K562 (cell line): ENCODE measurements around the gene OR14A16. TPM values are rescaled to one million over a fixed set of nuclear protein-coding genes. Genes with fewer than 3 reads are reported as not detected.

ENCODE experiments used
- CBFA2T2 ChIP-seq: fragments of 450-650 bp; conservative IDR thresholded peaks from 2 replicates; pipeline ENCODE4 v1.6.1; 2017; ENCODE audit warnings: mild to moderate bottlenecking
- KAT7 ChIP-seq: sonication (generic); formaldehyde crosslinking; IDR thresholded peaks from 2 replicates; pipeline ENCODE4 v1.8.0; 2022; ENCODE audit warnings: missing genetic modification reagents, mild to moderate bottlenecking, borderline replicate concordance
- KHSRP ChIP-seq: fragments of 450-650 bp; IDR thresholded peaks from 2 replicates; pipeline ENCODE4 v1.6.1; 2017
- NBN ChIP-seq: fragments of 450-650 bp; IDR thresholded peaks from 2 replicates; pipeline ENCODE4 v1.6.1; 2016; ENCODE audit warnings: low read depth, mild to moderate bottlenecking
- NR4A1 ChIP-seq, 2 experiments: fragments of 250-450 bp in 1 of 2; fragments of 450-650 bp in 1 of 2; sonication (Bioruptor Pico) in 1 of 2; IDR thresholded peaks; 2 replicates each; pipeline versions ENCODE4 v1.4.0 to v1.6.1; 2016 to 2020; ENCODE audit warnings: mild to moderate bottlenecking in 2 of 2, missing compliant biosample characterization in 1 of 2, missing genetic modification characterization in 1 of 2, moderate library complexity in 1 of 2
- OTX1 ChIP-seq: fragments of 450-650 bp; formaldehyde crosslinking; IDR thresholded peaks from 2 replicates; pipeline ENCODE4 v1.4.0; 2022; ENCODE audit warnings: mild to moderate bottlenecking
- POLR2AphosphoS2 ChIP-seq: IDR thresholded peaks from 2 replicates; pipeline ENCODE4 v1.6.1; 2012; ENCODE audit warnings: low read length, improper control_type of control experiment
- PPARD ChIP-seq: fragments of 250-450 bp; sonication (Bioruptor Pico); IDR thresholded peaks from 2 replicates; pipeline ENCODE4 v1.8.0; 2022; ENCODE audit warnings: inconsistent platforms, mild to moderate bottlenecking, moderate library complexity
- RBM39 ChIP-seq: fragments of 200-400 bp; formaldehyde crosslinking; optimal IDR thresholded peaks from 2 replicates; pipeline ENCODE3; 2018; ENCODE audit warnings: low read depth, low read length
- SRF ChIP-seq, 2 experiments: fragments of 250-450, 450-650 bp in 1 of 2; sonication (Bioruptor Pico) in 1 of 2; sonication (generic) in 1 of 2; formaldehyde crosslinking; IDR thresholded peaks; 2 replicates each; pipeline versions ENCODE4 v1.5.0 to v1.5.1; 2020 to 2022; ENCODE audit warnings: mild to moderate bottlenecking in 1 of 2, missing genetic modification reagents in 1 of 2
- TBP ChIP-seq: optimal IDR thresholded peaks from 2 replicates; pipeline ENCODE3; 2011; ENCODE audit warnings: low read depth, low read length, improper control_type of control experiment
- U2AF1 ChIP-seq: fragments of 200-400 bp; formaldehyde crosslinking; optimal IDR thresholded peaks from 2 replicates; pipeline ENCODE3; 2017; ENCODE audit warnings: mild to moderate bottlenecking, low read depth, low read length, moderate library complexity
- ZNF143 ChIP-seq: sonication (generic); formaldehyde crosslinking; IDR thresholded peaks from 2 replicates; pipeline ENCODE4 v1.9.0; 2022; ENCODE audit warnings: mild to moderate bottlenecking, missing genetic modification reagents
- ZNF324 ChIP-seq: fragments of 250-450 bp; sonication (Bioruptor Pico); IDR thresholded peaks from 2 replicates; pipeline ENCODE4 v1.4.0; 2020; ENCODE audit warnings: mild to moderate bottlenecking
- ZNF41 ChIP-seq: fragments of 250-450 bp; sonication (Bioruptor Pico); conservative IDR thresholded peaks from 2 replicates; pipeline ENCODE4 v1.4.0; 2020; ENCODE audit warnings: mild to moderate bottlenecking
- ZNF717 ChIP-seq: fragments of 250-450 bp; sonication (Bioruptor Pico); IDR thresholded peaks from 2 replicates; pipeline ENCODE4 v1.5.0; 2021
- ZNF79 ChIP-seq: fragments of 250-450 bp; sonication (Bioruptor Pico); IDR thresholded peaks from 2 replicates; pipeline ENCODE4 v1.4.0; 2020; ENCODE audit warnings: low read depth, mild to moderate bottlenecking, moderate library complexity
- polyA plus RNA-seq, 8 experiments: library from polyadenylated mRNA; depleted of rRNA in 4 of 8; stranded (reverse) in 5 of 8; unstranded in 3 of 8; fragments of >200 nt; fragmentation: Nextera tagmentation in 2 of 8; fragmentation: Illumina TruSeq in 1 of 8; extraction: Ambion mirVana in 2 of 8; extraction: Trizol in 1 of 8; gene quantifications; 2 replicates each; pipeline versions ENCODE4 v1.2.1 to v1.2.3, GENCODE V29; 2011 to 2014; ENCODE audit warnings: inconsistent platforms in 1 of 8, missing spikeins in 1 of 8
- total RNA-seq, 7 experiments: library from RNA; depleted of rRNA in 6 of 7; stranded (reverse); fragments of >200 nt in 6 of 7; fragmentation: Illumina TruSeq in 2 of 7; extraction: Trizol in 2 of 7; gene quantifications; 2 replicates each; pipeline versions ENCODE4 v1.2.1 to v1.2.3, GENCODE V29; 2011 to 2021; ENCODE audit warnings: low replicate concordance in 1 of 7
- TF ChIP-seq, protein P1 (sequence below): fragments of 150-350 bp; IDR thresholded peaks from 2 replicates; pipeline ENCODE4 v1.6.1; 2014; ENCODE audit warnings: low read depth, mild to moderate bottlenecking, low read length, borderline replicate concordance
- TF ChIP-seq, protein P2 (sequence below), 2 experiments: IDR thresholded peaks; 2 replicates each; pipeline ENCODE4 v1.6.1; 2012; ENCODE audit warnings: improper control_type of control experiment in 2 of 2, low read depth in 2 of 2, low read length in 2 of 2, borderline replicate concordance in 1 of 2
- TF ChIP-seq, protein P3 (sequence below): fragments of 450-650 bp; IDR thresholded peaks from 2 replicates; pipeline ENCODE4 v1.6.1; 2018; ENCODE audit not compliant: partially characterized antibody

Gene OR14A16
- total and polyA plus RNA-seq, 9 of the 15 experiments (the other 6 are each of a cell fraction or from before 2014, with no cell fraction given) = not detected

- TF ChIP-seq, protein P1, sequence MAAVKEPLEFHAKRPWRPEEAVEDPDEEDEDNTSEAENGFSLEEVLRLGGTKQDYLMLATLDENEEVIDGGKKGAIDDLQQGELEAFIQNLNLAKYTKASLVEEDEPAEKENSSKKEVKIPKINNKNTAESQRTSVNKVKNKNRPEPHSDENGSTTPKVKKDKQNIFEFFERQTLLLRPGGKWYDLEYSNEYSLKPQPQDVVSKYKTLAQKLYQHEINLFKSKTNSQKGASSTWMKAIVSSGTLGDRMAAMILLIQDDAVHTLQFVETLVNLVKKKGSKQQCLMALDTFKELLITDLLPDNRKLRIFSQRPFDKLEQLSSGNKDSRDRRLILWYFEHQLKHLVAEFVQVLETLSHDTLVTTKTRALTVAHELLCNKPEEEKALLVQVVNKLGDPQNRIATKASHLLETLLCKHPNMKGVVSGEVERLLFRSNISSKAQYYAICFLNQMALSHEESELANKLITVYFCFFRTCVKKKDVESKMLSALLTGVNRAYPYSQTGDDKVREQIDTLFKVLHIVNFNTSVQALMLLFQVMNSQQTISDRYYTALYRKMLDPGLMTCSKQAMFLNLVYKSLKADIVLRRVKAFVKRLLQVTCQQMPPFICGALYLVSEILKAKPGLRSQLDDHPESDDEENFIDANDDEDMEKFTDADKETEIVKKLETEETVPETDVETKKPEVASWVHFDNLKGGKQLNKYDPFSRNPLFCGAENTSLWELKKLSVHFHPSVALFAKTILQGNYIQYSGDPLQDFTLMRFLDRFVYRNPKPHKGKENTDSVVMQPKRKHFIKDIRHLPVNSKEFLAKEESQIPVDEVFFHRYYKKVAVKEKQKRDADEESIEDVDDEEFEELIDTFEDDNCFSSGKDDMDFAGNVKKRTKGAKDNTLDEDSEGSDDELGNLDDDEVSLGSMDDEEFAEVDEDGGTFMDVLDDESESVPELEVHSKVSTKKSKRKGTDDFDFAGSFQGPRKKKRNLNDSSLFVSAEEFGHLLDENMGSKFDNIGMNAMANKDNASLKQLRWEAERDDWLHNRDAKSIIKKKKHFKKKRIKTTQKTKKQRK = no peak
- no peak for TF ChIP-seq RBM39
- TF ChIP-seq CBFA2T2 = peak; percentile 90
- TF ChIP-seq SRF (CRISPR knock-in tag; IDR thresholded peaks at IDR 0.05) = no peak
- TF ChIP-seq, protein P2, sequence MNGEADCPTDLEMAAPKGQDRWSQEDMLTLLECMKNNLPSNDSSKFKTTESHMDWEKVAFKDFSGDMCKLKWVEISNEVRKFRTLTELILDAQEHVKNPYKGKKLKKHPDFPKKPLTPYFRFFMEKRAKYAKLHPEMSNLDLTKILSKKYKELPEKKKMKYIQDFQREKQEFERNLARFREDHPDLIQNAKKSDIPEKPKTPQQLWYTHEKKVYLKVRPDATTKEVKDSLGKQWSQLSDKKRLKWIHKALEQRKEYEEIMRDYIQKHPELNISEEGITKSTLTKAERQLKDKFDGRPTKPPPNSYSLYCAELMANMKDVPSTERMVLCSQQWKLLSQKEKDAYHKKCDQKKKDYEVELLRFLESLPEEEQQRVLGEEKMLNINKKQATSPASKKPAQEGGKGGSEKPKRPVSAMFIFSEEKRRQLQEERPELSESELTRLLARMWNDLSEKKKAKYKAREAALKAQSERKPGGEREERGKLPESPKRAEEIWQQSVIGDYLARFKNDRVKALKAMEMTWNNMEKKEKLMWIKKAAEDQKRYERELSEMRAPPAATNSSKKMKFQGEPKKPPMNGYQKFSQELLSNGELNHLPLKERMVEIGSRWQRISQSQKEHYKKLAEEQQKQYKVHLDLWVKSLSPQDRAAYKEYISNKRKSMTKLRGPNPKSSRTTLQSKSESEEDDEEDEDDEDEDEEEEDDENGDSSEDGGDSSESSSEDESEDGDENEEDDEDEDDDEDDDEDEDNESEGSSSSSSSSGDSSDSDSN (IDR thresholded peaks at IDR 0.05; ENCODE audit: borderline replicate concordance in 1 of 2, low read depth in 2 of 2, low read length in 2 of 2) = no peak
- no peak for TF ChIP-seq NR4A1 (CRISPR knock-in tag; IDR thresholded peaks at IDR 0.05)
- TF ChIP-seq NR4A1 (tag; IDR thresholded peaks at IDR 0.05) = no peak
- TF ChIP-seq PPARD (CRISPR knock-in tag) = no peak
- TF ChIP-seq NBN = 0 out of 2 replicates have a peak, but pooled peaks have one; percentile 41
- no peak for TF ChIP-seq ZNF79 (CRISPR knock-in tag)
- TF ChIP-seq TBP = peak; percentile 50
- no peak for TF ChIP-seq U2AF1
- no peak for TF ChIP-seq KAT7 (CRISPR knock-in tag)
- TF ChIP-seq ZNF324 (CRISPR knock-in tag) = no peak
- TF ChIP-seq KHSRP = no peak
- TF ChIP-seq ZNF41 (CRISPR knock-in tag) = no peak
- no peak for TF ChIP-seq OTX1 (CRISPR knock-in tag)
- TF ChIP-seq, protein P3, sequence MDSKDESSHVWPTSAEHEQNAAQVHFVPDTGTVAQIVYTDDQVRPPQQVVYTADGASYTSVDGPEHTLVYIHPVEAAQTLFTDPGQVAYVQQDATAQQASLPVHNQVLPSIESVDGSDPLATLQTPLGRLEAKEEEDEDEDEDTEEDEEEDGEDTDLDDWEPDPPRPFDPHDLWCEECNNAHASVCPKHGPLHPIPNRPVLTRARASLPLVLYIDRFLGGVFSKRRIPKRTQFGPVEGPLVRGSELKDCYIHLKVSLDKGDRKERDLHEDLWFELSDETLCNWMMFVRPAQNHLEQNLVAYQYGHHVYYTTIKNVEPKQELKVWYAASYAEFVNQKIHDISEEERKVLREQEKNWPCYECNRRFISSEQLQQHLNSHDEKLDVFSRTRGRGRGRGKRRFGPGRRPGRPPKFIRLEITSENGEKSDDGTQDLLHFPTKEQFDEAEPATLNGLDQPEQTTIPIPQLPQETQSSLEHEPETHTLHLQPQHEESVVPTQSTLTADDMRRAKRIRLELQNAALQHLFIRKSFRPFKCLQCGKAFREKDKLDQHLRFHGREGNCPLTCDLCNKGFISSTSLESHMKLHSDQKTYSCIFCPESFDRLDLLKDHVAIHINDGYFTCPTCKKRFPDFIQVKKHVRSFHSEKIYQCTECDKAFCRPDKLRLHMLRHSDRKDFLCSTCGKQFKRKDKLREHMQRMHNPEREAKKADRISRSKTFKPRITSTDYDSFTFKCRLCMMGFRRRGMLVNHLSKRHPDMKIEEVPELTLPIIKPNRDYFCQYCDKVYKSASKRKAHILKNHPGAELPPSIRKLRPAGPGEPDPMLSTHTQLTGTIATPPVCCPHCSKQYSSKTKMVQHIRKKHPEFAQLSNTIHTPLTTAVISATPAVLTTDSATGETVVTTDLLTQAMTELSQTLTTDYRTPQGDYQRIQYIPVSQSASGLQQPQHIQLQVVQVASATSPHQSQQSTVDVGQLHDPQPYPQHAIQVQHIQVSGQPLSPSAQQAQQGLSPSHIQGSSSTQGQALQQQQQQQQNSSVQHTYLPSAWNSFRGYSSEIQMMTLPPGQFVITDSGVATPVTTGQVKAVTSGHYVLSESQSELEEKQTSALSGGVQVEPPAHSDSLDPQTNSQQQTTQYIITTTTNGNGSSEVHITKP = no peak
- no peak for TF ChIP-seq ZNF143 (CRISPR knock-in tag)
- TF ChIP-seq POLR2AphosphoS2 = no peak
- TF ChIP-seq ZNF717 (CRISPR knock-in tag) = no peak
Observed at GRCh38 chr1:247854899-247855545, 31.1 kb upstream of the OR14A16 start (continued).
